ENCODE measurements around the gene GABRB3.

- TF ChIP-seq CTCF (IDR thresholded peaks at IDR 0.05) (no peak), REST (IDR thresholded peaks at IDR 0.05; ENCODE audit: insufficient read depth in 1 of 2, low read depth in 2 of 2, low read length in 1 of 2) (no peak), POLR2AphosphoS5 (IDR thresholded peaks at IDR 0.05; ENCODE audit: low read depth, low read length) (no peak), TCF7L2 (IDR thresholded peaks at IDR 0.05; ENCODE audit: low read depth, low read length) (no peak)
Observed at GRCh38 chr15:26712335-26712734, 60.5 kb downstream of the GABRB3 start.

Measured in Panc1 (cell line).